Esophagus squamous epithelium (tissue), 4 donors: Measurements from ENCODE around the gene NLK.

Experiments
- POLR2A ChIP-seq, 4 donors: fragments of 450-650 bp; IDR thresholded peaks; one replicate each; pipeline ENCODE4 v1.6.1; 2017; ENCODE audit warnings: antibody characterized with exemption in 4 of 4, mild to moderate bottlenecking in 4 of 4, moderate library complexity in 3 of 4
- TF ChIP-seq, protein P1 (sequence below), 6 experiments: fragments of 450-650 bp in 4 of 6; fragments of 200-600 bp in 2 of 6; sonication (generic) in 2 of 6; IDR thresholded peaks; one replicate each; pipeline ENCODE4 v1.5.1; 2016 to 2019; ENCODE audit warnings: antibody characterized with exemption in 6 of 6, mild to moderate bottlenecking in 4 of 6, moderate library complexity in 4 of 6

DNA sequence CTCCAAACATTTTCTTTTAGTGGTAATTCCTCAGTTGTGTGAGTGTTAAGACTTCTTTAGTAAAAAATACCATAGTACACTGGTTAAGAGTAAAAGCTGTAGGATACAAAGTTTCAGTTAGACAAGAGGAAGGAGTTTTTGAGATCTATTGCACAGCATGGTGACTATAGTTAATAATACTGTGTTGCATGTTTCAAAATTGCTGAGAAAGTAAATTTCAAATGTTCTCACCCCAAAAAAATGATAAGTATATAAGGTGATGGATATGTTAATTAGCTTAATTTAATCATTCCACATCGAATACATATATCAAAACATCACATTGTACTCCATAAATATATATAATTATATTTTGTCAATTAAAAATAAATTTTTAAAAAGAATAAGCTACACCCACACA, 22.0 kb upstream of the NLK start:
- TF ChIP-seq, protein P1, sequence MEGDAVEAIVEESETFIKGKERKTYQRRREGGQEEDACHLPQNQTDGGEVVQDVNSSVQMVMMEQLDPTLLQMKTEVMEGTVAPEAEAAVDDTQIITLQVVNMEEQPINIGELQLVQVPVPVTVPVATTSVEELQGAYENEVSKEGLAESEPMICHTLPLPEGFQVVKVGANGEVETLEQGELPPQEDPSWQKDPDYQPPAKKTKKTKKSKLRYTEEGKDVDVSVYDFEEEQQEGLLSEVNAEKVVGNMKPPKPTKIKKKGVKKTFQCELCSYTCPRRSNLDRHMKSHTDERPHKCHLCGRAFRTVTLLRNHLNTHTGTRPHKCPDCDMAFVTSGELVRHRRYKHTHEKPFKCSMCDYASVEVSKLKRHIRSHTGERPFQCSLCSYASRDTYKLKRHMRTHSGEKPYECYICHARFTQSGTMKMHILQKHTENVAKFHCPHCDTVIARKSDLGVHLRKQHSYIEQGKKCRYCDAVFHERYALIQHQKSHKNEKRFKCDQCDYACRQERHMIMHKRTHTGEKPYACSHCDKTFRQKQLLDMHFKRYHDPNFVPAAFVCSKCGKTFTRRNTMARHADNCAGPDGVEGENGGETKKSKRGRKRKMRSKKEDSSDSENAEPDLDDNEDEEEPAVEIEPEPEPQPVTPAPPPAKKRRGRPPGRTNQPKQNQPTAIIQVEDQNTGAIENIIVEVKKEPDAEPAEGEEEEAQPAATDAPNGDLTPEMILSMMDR (IDR thresholded peaks at IDR 0.05), result no peak
- no peak for TF ChIP-seq POLR2A (IDR thresholded peaks at IDR 0.05)
